GM18505 (cell line): ENCODE data around the gene SUN5.

Experiments
- ATAC-seq: cut with Tn5 transposase; IDR thresholded peaks from one replicate; pipeline ENCODE4 v1.9.1; 2021; ENCODE audit not compliant: unreplicated experiment
- POLR2A ChIP-seq: IDR thresholded peaks from 4 replicates; pipeline ENCODE4 v1.6.1; 2011; ENCODE audit warnings: borderline replicate concordance; ENCODE audit not compliant: insufficient read depth, insufficient read length; ENCODE audit errors: extremely low read depth

SUN5 gene

GRCh38 chr20:32989507-32990283 lies 14.5 kb downstream of the SUN5 start:
- no peak for TF ChIP-seq POLR2A
- no peak for ATAC-seq

DNA sequence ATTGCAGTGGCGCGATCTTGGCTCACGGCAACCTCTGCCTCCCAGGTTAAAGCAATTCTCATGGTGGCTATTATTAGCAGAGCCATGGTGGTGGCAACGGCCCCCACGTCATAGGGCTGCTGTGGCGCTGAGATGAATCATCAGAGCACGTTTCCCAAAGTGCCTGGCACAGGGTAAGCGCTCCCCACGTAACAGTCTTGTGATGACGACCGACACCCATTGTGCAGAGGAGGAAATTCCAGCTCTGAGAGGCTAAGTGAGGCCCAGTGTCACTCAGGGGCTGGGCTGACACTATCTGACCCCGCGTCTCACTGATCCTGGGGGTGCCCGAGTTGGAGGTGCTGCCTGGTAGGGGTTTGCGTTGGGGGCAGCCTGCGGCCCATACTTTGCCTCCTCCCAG lies 16.2 kb downstream of the SUN5 start:
- no peak for ATAC-seq
- no peak for TF ChIP-seq POLR2A

DNA sequence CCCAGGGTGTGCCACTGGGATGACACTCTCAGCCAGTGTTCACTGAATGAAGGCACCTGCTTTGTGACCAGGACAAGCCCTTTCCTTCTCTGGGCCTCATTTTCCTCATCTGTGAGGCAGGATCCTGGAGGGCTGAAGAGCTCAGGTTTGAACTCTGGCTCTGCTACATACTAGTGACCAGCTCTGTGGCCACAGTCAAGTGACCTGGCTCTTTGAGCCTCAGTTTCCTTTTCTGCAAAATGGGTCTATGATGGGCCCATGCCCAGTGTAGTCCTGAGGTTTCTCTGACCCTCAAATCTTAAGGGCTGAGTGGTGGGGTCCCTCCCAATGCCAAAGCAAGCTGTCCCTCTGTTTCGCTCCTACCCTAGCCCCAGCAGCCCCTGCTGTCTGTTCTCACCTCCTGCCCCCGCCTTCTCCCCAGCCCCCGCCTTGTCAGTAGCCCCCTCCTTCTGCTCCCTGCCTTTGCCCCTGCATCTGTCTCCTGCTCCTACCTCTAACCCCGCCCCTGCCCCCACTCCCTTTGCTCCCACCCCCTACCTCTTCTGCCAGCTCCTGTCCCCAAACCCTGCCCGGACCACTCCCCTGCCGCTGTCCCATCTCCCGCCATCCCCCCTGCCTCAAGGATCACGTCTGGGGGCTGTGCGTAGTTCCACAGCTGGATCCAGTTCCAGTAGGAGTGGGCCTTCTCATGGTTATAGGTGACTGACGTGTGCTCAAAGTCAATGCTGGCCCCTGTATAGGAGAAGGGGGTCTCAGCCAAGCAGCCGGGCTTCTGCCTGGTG lies 17.0 kb downstream of the SUN5 start:
- no peak for TF ChIP-seq POLR2A
- ATAC-seq: no peak

DNA sequence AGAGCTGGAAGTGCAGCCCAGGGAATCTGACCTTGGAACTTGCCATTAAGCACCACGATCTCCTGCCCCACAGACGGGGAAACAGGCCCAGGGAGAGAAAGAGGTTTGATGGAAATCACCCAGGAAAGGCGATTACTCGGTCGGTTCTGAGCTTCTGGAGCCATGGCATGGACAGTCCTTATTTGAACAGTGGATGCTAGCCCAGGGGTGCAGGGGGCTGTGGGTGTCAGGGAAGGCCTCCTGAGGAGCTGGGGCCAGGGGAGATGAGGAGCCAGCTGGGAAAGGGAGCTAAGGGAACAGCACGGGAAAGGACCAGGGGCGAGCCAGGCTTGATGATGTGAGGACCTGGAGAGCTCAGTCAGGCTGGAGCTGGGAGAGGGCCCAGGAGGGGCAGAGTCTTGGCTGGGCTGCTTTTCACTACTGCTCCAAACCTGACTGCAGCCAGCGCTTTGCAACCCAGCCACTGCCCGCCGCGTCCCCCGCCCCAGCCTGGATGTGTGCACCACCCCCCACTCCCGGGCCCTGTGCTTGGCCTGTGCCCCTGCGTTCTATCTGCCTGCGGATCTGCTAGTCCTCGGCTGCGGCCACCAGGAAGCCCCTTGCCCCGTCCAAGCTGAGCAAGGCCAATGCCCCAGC lies 17.8 kb downstream of the SUN5 start:
- no peak for ATAC-seq
- TF ChIP-seq POLR2A: no peak

GRCh38 chr20:32985596-32985995 lies 18.6 kb downstream of the SUN5 start:
- no peak for ATAC-seq
- TF ChIP-seq POLR2A: no peak

- no peak for TF ChIP-seq POLR2A
- ATAC-seq: no peak
Observed at GRCh38 chr20:32984631-32985354, 19.4 kb downstream of the SUN5 start.

GRCh38 chr20:32984196-32984595 lies 20.0 kb downstream of the SUN5 start:
- no peak for ATAC-seq
- no peak for TF ChIP-seq POLR2A

GRCh38 chr20:32983459-32984112 lies 20.6 kb downstream of the SUN5 start:
- ATAC-seq: no peak
- no peak for TF ChIP-seq POLR2A

DNA sequence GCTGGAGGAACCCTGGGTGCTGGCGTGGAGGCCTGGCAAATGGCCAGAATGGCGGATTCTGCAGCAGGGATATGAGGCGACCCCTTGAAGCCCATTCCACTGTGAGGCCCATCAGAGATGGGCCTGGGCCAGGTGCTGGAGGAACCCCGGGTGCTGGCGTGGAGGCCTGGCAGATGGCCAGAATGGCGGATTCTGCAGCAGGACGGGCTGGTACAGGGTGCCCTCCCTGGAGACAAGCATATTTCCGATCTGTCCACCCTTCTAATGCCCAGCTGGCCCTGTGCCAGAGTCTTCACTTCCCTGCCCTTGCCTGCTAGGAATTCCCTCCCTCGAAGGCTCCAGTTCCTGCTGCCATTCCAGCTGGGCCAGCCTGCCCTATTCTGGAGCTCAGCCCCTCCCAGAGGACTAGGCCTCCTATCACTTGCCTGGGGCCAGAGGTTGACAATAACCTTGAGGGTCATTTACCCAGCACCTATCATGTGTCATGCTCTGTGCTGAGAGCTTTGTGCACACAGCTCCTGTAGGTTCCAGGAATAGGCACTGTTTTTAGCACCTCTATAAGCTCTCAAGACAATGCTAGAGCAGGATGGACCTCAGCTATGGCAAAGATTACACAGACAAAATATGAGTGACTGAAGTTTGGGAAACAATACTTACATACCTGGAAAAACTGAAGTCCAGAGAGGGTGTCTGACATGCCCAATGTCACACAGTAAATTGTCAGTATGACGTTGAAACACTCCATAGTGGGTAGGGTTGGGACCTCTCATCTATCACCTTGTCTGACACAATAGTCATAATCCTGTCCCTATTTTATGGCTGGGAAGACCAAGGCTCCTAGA lies 21.4 kb downstream of the SUN5 start:
- no peak for ATAC-seq

GRCh38 chr20:32980990-32981389 lies 23.2 kb downstream of the SUN5 start:
- no peak for TF ChIP-seq POLR2A
- no peak for ATAC-seq

More for the DNA sequence above, 21.4 kb downstream of the SUN5 start:
- no peak for TF ChIP-seq POLR2A

DNA sequence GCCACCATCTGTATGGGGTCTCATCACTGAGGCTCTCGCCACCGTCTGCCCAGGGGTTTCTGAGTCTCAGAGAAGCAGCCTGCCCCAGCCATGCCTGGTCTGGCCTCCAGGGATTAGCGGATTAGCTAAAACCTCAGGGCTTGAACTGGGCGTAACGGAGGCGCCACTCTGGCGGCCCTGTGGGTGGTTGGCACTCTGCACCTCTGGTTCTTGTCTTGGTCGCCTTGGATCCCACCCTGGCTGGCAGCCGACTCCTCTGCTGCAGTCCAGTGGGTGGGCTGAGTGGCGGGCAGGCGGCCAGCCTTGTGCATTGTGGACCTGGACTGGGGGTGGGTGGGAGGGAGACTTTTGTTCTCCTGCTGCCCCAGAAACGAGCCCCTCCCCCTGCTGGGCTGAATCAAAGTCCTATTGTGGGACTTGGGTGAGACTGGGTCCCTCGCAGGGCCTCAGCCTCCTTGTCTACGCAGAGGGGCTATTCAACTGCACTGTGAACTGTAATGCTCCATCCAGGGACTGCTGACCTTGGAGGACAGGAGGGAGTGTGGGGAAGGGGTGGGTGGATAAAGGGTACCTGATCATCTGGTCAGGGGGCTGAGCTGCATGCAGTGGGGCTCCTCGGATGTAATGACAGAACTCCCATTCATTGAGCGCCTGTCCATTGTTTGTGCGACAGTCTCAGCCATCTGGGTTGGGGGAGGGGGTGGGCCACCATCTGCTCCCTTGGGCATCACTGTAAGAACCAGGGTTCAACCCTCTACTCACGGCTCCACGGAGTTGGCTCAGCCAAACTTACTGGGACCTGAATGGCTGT lies 23.9 kb downstream of the SUN5 start:
- no peak for ATAC-seq
- no peak for TF ChIP-seq POLR2A
